Activated gamma-delta T cell treated with anti-CD3 and anti-CD28 coated beads, Interleukin-2, amount 50 U/mL, for 16 hours (primary cell): ENCODE data around the gene IP6K2.
"Not testable (repeated sequence)": the region's sequence is repeated elsewhere in the genome, so short reads cannot be mapped to it uniquely, and the experiment has no call there.

Source experiments
- DNase-seq: peaks from one replicate; pipeline ENCODE4 v3.0.0-alpha.2; 2020; ENCODE audit warnings: low read depth

The IP6K2 gene

DNA sequence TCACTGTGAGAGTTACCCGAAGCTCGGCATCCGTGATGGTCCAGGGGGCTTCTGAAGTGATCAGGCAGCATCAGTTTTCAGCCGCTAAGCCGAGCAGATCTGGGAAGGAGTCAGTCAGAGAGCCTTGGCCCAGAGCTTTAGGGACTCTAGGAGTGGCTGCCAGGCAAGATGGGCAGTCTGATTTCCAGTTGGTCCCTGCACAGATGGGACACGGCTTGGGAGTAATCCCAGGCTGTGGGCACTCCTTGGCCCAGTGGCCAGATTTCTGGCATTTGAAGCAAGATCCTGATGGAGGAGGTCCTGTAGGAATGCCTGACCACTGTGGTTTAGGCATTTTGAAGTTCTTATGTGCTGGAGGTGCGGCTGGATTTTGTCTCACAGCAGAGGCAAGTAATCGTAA is 10.5 kb upstream of the IP6K2 start:
- no peak for DNase-seq

GRCh38 chr3:48725185-48725855 is 8.3 kb upstream of the IP6K2 start:
- DNase-seq = not testable (repeated sequence)

GRCh38 chr3:48723725-48724124 is 6.7 kb upstream of the IP6K2 start:
- no peak for DNase-seq

GRCh38 chr3:48723293-48723692 is 6.3 kb upstream of the IP6K2 start:
- DNase-seq = not testable (repeated sequence)

DNA sequence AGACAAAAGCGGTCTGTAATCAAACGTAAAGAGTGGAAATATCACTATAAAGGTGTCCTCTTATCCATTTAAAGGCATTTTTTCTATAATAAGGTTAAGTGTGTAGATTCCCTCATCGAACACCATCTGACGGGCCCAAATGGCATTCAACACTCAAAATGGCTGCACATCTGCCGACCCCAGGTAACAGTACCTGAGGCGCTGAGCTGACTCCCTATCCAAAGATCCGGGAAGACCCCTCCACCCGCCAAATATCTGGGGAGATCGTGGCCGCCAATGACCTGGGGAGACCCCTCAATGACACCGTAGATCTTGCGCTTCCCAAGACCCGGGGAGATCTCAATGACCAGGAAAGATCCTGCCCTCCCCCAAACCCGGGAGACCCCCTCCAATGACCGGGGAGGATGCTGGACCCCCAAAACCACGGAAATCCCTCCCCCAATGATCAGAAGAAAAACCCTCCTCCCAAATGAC is 476 bp downstream of the IP6K2 start:
- DNase-seq = peak; percentile 3

DNA sequence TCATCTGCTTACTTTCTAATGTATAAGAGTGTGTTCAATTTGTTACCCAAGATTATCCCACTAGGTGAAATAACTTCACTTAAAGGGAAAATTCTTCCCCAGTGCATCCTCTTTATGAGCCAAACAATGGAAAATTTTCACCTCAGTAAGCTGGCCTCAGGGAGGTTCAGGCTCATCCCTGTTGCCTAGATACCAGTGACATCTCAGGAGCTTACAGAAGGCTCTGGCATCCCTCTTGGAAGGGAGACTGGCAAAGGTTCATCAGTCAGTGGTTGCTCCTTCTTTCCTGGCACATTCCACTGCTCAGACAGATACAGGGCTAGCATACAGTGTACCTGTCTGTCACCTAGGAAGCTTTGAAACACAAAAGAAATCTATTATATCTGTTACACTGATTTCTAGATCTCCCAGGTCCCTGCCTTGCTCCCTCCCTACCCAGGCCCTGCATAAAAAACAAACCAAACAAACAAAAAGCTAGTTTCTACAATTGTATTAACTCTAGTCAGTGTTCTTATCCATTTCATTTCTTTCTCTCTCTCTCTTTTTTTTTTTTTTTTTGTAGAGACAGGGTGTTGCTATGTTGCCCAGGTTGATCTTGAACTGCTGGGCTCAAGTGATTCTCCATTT is 1.7 kb downstream of the IP6K2 start:
- DNase-seq = no peak

DNA sequence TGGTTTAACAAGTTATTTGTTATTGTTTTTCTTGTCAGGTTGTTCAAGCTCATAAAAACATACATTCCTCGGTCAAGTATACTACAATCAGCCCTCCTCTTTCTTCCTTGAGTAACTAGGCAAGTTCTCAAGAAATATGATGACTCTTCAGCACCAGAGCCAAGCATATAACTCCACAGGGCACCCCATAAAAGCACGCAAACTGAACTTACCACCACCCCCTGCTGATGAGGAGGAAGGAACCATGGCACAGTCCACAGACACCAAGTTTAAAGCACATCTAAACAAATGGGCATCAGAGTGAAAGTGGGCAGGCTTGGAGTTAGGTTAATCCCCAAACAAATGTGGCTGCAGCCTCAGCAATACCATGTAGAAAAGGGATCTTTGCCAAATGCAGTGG is 5.3 kb downstream of the IP6K2 start:
- DNase-seq = no peak

- no peak for DNase-seq
Observed at GRCh38 chr3:48709051-48709461, 8.0 kb downstream of the IP6K2 start.

DNA sequence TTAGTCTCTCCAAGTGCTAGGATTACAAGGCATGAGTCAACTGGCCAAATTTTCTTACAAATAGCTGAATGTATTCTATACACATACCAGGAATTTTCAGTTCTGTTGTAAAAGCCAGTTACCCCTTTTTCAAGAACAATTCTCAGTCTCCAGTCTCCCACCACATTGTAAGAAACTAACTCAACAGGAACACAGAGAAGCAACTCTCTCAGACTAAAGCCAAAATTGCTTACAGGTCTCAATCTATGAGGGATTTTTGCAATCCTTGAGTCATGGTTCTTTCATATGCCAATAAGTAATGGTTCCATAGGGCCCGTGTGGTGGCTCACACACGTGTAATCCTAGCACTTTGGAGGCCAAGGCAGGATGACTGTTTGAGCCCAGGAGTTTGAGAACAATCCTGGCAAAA is 8.5 kb downstream of the IP6K2 start:
- DNase-seq = no peak

- no peak for DNase-seq
Observed at GRCh38 chr3:48707157-48707556, 9.9 kb downstream of the IP6K2 start.

GRCh38 chr3:48702320-48702920 is 14.6 kb downstream of the IP6K2 start:
- DNase-seq = no peak

- no peak for DNase-seq
Observed at GRCh38 chr3:48700731-48701405, 16.2 kb downstream of the IP6K2 start.

- no peak for DNase-seq
Observed at GRCh38 chr3:48698891-48699290, 18.1 kb downstream of the IP6K2 start.

DNA sequence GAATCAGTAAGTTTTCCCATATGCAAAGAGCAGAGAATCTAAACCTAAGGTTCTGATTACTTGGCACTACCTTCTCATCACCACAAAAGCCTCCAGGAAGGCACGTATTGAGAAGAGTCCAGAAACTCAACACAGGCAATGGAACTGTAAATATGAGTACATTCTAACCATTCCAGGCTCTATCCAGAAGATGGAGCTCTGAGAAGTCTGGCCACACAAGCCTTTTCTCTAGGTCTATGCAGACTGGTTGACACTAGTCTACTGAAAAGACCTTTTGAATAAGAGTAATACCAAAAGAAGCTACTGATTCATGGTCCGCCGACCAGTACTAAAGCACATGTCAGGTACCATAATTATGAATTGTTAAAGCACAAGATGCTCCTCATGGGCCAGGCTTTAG is 19.1 kb downstream of the IP6K2 start:
- DNase-seq = no peak

- no peak for DNase-seq
Observed at GRCh38 chr3:48696601-48697000, 20.4 kb downstream of the IP6K2 start.

GRCh38 chr3:48696156-48696555 is 20.9 kb downstream of the IP6K2 start:
- DNase-seq = no peak

DNA sequence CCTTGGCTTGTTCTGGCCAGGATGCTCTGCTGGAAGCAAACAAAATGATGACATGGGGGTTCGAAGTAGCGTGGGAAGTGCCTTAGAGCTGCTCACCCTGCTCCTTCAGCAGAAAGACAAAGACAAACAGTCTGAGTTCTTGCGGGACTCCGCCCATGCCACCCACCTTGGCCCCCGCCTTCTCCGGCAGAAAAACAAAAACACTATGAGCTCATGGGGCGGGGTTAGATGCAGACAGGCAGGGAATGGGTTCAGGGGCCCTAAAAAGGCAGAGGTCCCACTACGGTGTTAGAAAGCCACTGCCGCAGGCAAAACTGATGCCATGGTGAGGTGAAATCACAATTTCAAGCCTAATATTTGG is 21.6 kb downstream of the IP6K2 start:
- DNase-seq = no peak

- DNase-seq = no peak
Observed at GRCh38 chr3:48694610-48695392, 22.2 kb downstream of the IP6K2 start.

DNA sequence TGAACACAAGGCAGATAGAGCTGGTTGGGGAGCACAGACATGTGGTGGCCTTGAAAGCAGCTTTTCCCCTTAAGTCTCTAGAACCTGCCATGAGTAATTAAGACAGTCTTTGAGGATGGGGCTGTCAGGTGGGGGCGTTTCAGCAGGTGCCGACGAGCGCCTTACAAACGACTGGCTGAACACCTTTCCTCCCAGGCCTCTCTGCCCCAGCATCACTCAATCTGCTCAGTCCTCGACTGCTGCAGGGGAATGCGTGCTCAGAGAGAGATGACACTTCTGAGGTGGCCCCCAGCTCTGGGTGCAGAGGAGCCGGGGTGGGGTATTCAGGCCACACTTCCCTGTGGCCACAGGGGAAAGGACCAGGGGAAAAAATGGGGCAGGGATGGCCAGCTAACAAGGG is 23.2 kb downstream of the IP6K2 start:
- no peak for DNase-seq

- DNase-seq = no peak
Observed at GRCh38 chr3:48692551-48692950, 24.5 kb downstream of the IP6K2 start.

- no peak for DNase-seq
Observed at GRCh38 chr3:48690846-48691458, 26.1 kb downstream of the IP6K2 start.

DNA sequence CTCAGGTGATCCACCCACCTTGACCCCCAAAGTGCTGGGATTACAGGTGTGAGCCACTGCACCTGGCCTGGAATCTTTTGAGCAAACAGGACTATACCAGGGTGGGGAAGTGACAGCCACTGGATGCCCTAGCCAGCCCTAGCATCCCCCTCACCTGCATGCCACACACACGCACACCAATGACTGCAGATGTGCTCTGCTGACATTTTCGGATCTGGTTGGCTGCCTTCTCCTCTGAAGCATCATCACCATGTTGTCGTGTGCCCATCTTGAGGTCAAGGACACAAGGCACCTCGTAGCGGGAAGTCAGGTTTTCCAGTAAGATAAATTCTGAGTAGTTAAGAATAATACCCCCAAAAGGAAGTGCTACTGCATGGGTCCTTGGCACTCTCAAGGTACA is 27.6 kb downstream of the IP6K2 start:
- DNase-seq = no peak
